Activated B cell treated with CpG ODN at 0.5 μM for 24 hours (primary cell): Measurements from ENCODE around the gene UFSP1. TPM values are rescaled to one million over a fixed set of nuclear protein-coding genes. Genes with fewer than 3 reads are reported as not detected.

Experiments
- ATAC-seq: fragments of 200-7000 bp; cut with Tn5 transposase; one replicate; pipeline ENCODE4 v1.10.0; 2021; ENCODE audit warnings: low read depth, mild to moderate bottlenecking, moderate library complexity
- CTCF ChIA-PET: fragments of 350-600 bp; sonication (Branson Sonifier 250); formaldehyde crosslinking; loops from one replicate; lab custom pipeline; 2021; ENCODE audit warnings: antibody characterized with exemption; lab: Charles Lee
- POLR2A ChIA-PET: fragments of 350-600 bp; sonication (Branson Sonifier 250); formaldehyde crosslinking; loops from one replicate; lab custom pipeline; 2021; ENCODE audit warnings: antibody characterized with exemption; lab: Charles Lee
- DNase-seq: peaks from one replicate; pipeline ENCODE4 v3.0.0; 2022
- H3K27ac Mint-ChIP-seq: one replicate; pipeline ENCODE4 v1.8.0; 2020; ENCODE audit warnings: mixed read lengths
- H3K27me3 Mint-ChIP-seq: one replicate; pipeline ENCODE4 v1.8.0; 2021; ENCODE audit warnings: mixed read lengths
- H3K36me3 Mint-ChIP-seq: one replicate; pipeline ENCODE4 v1.8.0; 2021; ENCODE audit warnings: low read depth, mixed read lengths
- H3K4me1 Mint-ChIP-seq: one replicate; pipeline ENCODE4 v1.8.0; 2021; ENCODE audit warnings: mixed read lengths
- H3K4me3 Mint-ChIP-seq: one replicate; pipeline ENCODE4 v1.8.0; 2020; ENCODE audit warnings: mild to moderate bottlenecking, mixed read lengths
- H3K9me3 Mint-ChIP-seq: one replicate; pipeline ENCODE4 v1.8.0; 2020; ENCODE audit warnings: mixed read lengths
- CTCF ChIP-seq: fragments of 200-600 bp; IDR thresholded peaks from one replicate; pipeline ENCODE4 v1.8.0; 2022; ENCODE audit warnings: antibody characterized with exemption, mild to moderate bottlenecking
- intact Hi-C: fragments of 100-400 bp; cut with micrococcal nuclease; formaldehyde crosslinking; loops from one replicate; pipeline ENCODE4 v1.15.1; 2024
- total RNA-seq: library from RNA; stranded (reverse); gene quantifications from 2 replicates; pipeline ENCODE4 v1.2.3, GENCODE V29; 2022

Gene UFSP1
- total RNA-seq, 1 donor from 2014 or later: 3.4 TPM

GRCh38 chr7:100865938-100866728, 23.4 kb downstream of the UFSP1 start:
- Mint-ChIP-seq H3K27ac (peak overlapping the region; percentile 59), H3K9me3 (no peaks in the 10 kb centered on the region), H3K4me1 (peaks cover 22% of the 10 kb centered on the region), H3K36me3 (peaks cover 34% of the 10 kb centered on the region), H3K4me3 (peak overlapping the region; percentile 85), H3K27me3 (no peaks in the 10 kb centered on the region)
- no peak for DNase-seq
- CTCF ChIA-PET: no interaction called here
- TF ChIP-seq CTCF: no peak
- POLR2A ChIA-PET: interaction anchor here (0.6 to 1.5 kb wide), 5 partner anchors 9 to 437 kb away, joined by 3 to 9 read pairs (median 4); partner anchors contain the start of genes SLC12A9, SRRT and ZCWPW1
- intact Hi-C loops: no loop called here
- peak; percentile 57 for ATAC-seq

GRCh38 chr7:100865372-100865911, 24.1 kb downstream of the UFSP1 start:
- Mint-ChIP-seq H3K27me3 (no peaks in the 10 kb centered on the region), H3K9me3 (no peaks in the 10 kb centered on the region), H3K36me3 (peaks cover 38% of the 10 kb centered on the region), H3K4me1 (peaks cover 22% of the 10 kb centered on the region), H3K4me3 (no peak overlapping the region), H3K27ac (peak overlapping the region; percentile 53)
- TF ChIP-seq CTCF: no peak
- intact Hi-C loops: no loop called here
- POLR2A ChIA-PET: interaction anchor here (0.6 to 1.3 kb wide), 2 partner anchors 9 to 13 kb away, joined by 3 to 4 read pairs; partner anchors contain the start of genes SLC12A9 and SRRT
- CTCF ChIA-PET: no interaction called here
- DNase-seq (no peak), ATAC-seq (no peak)

GRCh38 chr7:100864263-100864845, 25.2 kb downstream of the UFSP1 start:
- no peak overlapping the region for H3K27ac Mint-ChIP-seq
- POLR2A ChIA-PET: interaction anchor here (1.4 kb wide), 1 partner anchor 10 kb away, joined by 5 read pairs; no protein-coding TSS in a partner anchor
- no peak for TF ChIP-seq CTCF

GRCh38 chr7:100863406-100863950, 26.0 kb downstream of the UFSP1 start:
- intact Hi-C loops: no loop called here
- DNase-seq (no peak), ATAC-seq (no peak)
- Mint-ChIP-seq H3K36me3 (peaks cover 57% of the 10 kb centered on the region), H3K27me3 (no peaks in the 10 kb centered on the region), H3K27ac (no peak overlapping the region), H3K4me3 (no peak overlapping the region), H3K9me3 (no peaks in the 10 kb centered on the region), H3K4me1 (peaks cover 22% of the 10 kb centered on the region)
- ChIA-PET CTCF (no interaction called here), POLR2A (interaction anchor here (1.4 kb wide), 1 partner anchor 9 kb away, joined by 5 read pairs; no protein-coding TSS in a partner anchor)
- TF ChIP-seq CTCF: no peak

More at GRCh38 chr7:100864263-100864845, 25.2 kb downstream of the UFSP1 start:
- no peak overlapping the region for H3K4me3 Mint-ChIP-seq
- H3K36me3 Mint-ChIP-seq: peaks cover 48% of the 10 kb centered on the region
- CTCF ChIA-PET: interaction anchor here (1.1 kb wide), 1 partner anchor 213 kb away, joined by 3 read pairs; no protein-coding TSS in a partner anchor
- no peak for DNase-seq
- ATAC-seq: no peak
- H3K27me3 Mint-ChIP-seq: no peaks in the 10 kb centered on the region
- intact Hi-C loops: no loop called here
- H3K4me1 Mint-ChIP-seq: peaks cover 22% of the 10 kb centered on the region
- no peaks in the 10 kb centered on the region for H3K9me3 Mint-ChIP-seq
